Measurements from ENCODE around the gene CTSL.

The CTSL gene

DNA sequence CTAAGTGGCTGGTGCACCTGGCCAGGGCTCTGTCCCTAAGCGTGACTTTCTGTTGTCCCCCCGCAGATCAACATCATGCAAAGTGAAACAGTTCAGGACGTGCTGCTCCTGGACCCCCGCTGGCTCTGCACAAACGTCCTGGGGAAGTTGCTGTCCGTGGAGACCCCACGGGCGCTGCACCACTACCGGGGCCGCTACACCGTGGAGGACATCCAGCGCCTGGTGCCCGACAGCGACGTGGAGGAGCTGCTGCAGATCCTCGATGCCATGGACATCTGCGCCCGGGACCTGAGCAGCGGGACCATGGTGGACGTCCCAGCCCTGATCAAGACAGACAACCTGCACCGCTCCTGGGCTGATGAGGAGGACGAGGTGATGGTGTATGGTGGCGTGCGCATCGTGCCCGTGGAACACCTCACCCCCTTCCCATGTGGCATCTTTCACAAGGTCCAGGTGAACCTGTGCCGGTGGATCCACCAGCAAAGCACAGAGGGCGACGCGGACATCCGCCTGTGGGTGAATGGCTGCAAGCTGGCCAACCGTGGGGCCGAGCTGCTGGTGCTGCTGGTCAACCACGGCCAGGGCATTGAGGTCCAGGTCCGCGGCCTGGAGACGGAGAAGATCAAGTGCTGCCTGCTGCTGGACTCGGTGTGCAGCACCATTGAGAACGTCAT lies 19.7 kb upstream of the CTSL start:
- ChIA-PET POLR2A (ENCODE audit: low non-redundant PET) (no interaction called here), CTCF (no interaction called here)
- DNase-seq (ENCODE audit: low spot score), result no peak
- TF ChIP-seq, protein P1, sequence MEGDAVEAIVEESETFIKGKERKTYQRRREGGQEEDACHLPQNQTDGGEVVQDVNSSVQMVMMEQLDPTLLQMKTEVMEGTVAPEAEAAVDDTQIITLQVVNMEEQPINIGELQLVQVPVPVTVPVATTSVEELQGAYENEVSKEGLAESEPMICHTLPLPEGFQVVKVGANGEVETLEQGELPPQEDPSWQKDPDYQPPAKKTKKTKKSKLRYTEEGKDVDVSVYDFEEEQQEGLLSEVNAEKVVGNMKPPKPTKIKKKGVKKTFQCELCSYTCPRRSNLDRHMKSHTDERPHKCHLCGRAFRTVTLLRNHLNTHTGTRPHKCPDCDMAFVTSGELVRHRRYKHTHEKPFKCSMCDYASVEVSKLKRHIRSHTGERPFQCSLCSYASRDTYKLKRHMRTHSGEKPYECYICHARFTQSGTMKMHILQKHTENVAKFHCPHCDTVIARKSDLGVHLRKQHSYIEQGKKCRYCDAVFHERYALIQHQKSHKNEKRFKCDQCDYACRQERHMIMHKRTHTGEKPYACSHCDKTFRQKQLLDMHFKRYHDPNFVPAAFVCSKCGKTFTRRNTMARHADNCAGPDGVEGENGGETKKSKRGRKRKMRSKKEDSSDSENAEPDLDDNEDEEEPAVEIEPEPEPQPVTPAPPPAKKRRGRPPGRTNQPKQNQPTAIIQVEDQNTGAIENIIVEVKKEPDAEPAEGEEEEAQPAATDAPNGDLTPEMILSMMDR (conservative IDR thresholded peaks at IDR 0.05; ENCODE audit: low read depth), result no peak
- no peak overlapping the region for H3K27ac ChIP-seq

DNA sequence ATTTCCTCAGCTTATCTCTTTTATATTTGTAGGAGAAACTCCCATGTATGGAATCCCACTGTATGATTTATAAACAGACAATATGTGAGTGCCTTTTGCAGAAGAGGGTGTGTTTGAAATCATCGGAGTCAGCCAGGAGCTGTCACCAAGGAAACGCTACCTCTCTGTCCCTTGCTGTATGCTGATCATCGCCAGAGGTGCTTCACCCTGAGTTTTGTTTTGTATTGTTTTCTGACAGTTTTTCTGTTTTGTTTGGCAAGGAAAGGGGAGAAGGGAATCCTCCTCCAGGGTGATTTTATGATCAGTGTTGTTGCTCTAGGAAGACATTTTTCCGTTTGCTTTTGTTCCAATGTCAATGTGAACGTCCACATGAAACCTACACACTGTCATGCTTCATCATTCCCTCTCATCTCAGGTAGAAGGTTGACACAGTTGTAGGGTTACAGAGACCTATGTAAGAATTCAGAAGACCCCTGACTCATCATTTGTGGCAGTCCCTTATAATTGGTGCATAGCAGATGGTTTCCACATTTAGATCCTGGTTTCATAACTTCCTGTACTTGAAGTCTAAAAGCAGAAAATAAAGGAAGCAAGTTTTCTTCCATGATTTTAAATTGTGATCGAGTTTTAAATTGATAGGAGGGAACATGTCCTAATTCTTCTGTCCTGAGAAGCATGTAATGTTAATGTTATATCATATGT lies 18.0 kb upstream of the CTSL start:
- no peak overlapping the region for H3K27ac ChIP-seq
- TF ChIP-seq, protein P1 (conservative IDR thresholded peaks at IDR 0.05; ENCODE audit: low read depth), result no peak
- DNase-seq (ENCODE audit: low spot score), result no peak
- ChIA-PET POLR2A (ENCODE audit: low non-redundant PET) (no interaction called here), CTCF (interaction anchor here (0.7 kb wide), 1 partner anchor 1304 kb away, joined by 3 read pairs; no protein-coding TSS in a partner anchor)

DNA sequence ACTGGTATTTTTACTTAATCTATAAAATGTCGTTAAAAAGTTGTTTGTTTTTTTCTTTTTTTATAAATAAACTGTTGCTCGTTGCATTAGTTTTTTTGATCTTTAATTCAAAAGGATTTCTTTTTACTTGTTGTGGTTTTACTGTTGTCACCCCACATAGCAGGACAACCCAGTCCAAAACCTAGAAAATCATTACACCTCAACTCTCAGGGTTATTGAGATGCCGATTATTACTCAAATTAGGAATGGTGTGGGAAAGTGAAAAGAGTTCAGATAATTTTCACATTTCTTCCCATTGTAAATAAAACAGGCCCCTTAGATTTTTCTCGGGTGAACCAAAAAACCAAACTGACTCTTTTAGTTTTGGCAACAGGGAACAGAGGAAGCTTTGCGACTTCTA lies 17.4 kb upstream of the CTSL start:
- POLR2A ChIA-PET (ENCODE audit: low non-redundant PET), result no interaction called here
- TF ChIP-seq, protein P1 (conservative IDR thresholded peaks at IDR 0.05; ENCODE audit: low read depth), result no peak
- DNase-seq (ENCODE audit: low spot score), result no peak
- no peak overlapping the region for H3K27ac ChIP-seq
- CTCF ChIA-PET, result interaction anchor here (0.5 kb wide), 1 partner anchor 387 kb away, joined by 3 read pairs; no protein-coding TSS in a partner anchor

DNA sequence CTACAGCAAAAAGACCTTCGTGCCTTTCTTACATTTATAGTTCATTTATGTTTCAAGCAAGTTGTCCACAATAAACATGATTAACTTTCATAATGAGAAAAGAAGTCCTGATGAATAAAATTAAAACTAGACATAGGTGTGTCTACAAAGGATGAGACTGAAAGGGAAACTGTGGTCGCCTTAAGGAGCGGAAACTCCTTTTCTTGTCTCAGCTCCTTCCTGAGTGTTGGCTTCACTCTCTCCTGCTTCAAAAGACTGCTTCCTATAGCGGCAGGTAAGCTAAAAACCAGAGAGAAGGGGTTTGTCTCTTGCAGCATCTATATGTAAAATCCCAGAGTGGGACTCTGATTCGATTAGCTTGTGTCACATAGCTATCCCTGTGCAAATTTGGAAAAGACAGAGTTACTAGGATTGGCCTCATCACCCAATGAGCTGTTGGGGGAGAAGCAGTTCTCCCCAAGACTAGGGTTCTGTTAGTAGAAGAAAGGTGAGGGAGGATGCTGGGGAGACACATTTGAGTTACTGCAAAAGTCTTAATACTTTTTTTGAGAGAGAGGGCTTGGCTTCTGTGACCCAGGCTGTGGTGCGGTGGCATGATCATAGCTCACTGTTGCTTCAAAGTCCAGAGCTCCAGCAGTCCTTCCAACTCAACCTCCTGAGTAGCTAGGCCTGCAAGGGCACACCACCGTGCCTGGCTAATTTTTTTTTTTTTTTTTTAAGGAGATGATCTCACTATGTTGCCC lies 16.8 kb upstream of the CTSL start:
- H3K27ac ChIP-seq, result no peak overlapping the region
- POLR2A ChIA-PET (ENCODE audit: low non-redundant PET), result no interaction called here
- DNase-seq (ENCODE audit: low spot score), result no peak
- TF ChIP-seq, protein P1 (conservative IDR thresholded peaks at IDR 0.05; ENCODE audit: low read depth), result no peak
- CTCF ChIA-PET, result interaction anchor here (0.5 to 0.6 kb wide), 2 partner anchors 72 to 388 kb away, joined by 3 read pairs; no protein-coding TSS in a partner anchor

DNA sequence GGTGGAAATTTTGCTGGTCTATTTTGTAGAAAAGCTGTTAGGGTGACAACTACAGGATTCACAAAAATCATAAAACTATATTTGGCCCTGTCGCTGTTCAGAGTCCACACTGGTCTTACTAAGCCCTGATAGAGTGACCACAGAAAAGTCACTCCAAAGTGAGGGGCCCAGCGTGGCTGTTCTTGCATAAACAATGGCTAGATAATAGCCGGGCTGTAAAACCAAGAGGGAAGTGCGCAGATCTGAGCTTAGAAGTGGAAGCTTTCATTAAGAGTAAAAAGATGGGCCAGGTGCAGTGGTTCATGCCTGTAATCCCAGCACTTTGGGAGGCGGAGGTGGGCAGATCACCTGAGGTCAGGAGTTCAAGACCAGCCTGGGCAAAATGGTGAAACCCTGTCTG lies 15.5 kb upstream of the CTSL start:
- DNase-seq (ENCODE audit: low spot score), result no peak
- CTCF ChIA-PET, result interaction anchor here (0.7 to 1.2 kb wide), 2 partner anchors 1276 to 1862 kb away, joined by 3 to 6 read pairs; no protein-coding TSS in a partner anchor
- TF ChIP-seq, protein P1 (conservative IDR thresholded peaks at IDR 0.05; ENCODE audit: low read depth), result no peak
- H3K27ac ChIP-seq, result no peak overlapping the region
- POLR2A ChIA-PET (ENCODE audit: low non-redundant PET), result no interaction called here
